Sigmoid colon (tissue), 4 donors: ENCODE results near the gene BLOC1S6.

ENCODE experiments used
- CTCF ChIP-seq, 4 experiments: fragments of 450-650 bp in 3 of 4; fragments of 200-600 bp in 1 of 4; IDR thresholded peaks; one replicate each; pipeline ENCODE4 v1.5.1; 2016 to 2019; ENCODE audit warnings: antibody characterized with exemption in 4 of 4, mild to moderate bottlenecking in 3 of 4, moderate library complexity in 2 of 4
- POLR2A ChIP-seq, 2 donors: fragments of 450-650 bp; IDR thresholded peaks; one replicate each; pipeline ENCODE4 v1.6.1; 2016; ENCODE audit warnings: antibody characterized with exemption in 2 of 2, mild to moderate bottlenecking in 2 of 2, moderate library complexity in 2 of 2
- POLR2AphosphoS5 ChIP-seq, 4 donors: sonication (generic); formaldehyde crosslinking; IDR thresholded peaks; one replicate each; pipeline ENCODE4 v1.6.1; 2017; ENCODE audit warnings: antibody characterized with exemption in 4 of 4

DNA sequence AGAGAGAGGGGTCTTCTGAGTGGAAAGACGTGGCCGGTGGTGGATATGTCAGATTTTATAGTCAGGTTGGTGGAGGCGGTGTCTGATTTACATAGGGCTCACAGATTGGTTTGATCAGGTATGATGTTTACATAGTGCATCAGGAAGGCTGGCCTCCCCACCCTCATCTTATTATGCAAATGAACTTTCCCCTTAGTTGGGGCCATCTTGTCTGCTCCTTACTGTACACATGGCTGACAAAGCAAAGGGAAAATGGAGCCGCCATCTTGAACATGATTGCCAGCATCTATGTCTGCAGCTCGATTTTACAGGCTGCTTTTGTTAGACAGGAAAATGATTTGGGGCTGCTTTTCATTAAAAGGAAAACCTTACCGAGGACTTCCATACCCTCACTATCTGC lies 67.6 kb downstream of the BLOC1S6 start:
- TF ChIP-seq CTCF (IDR thresholded peaks at IDR 0.05) (no peak), POLR2A (IDR thresholded peaks at IDR 0.05) (no peak), POLR2AphosphoS5 (IDR thresholded peaks at IDR 0.05) (no peak)
